GM23338 (cell line): Measurements from ENCODE around the gene MARF1. TPM values are rescaled to one million over a fixed set of nuclear protein-coding genes. Genes with fewer than 3 reads are reported as not detected.

Experiments
- ATAC-seq: fragments of 200-7000 bp; cut with Tn5 transposase; 3 replicates; pipeline ENCODE4 v1.9.1; 2020
- DNase-seq: peaks from one replicate; pipeline ENCODE4 v3.0.0-alpha.2; 2015; ENCODE audit warnings: low spot score
- H2AFZ ChIP-seq: fragments of 200-600 bp; sonication (generic); 2 replicates; pipeline ENCODE4 v1.8.0; 2016; ENCODE audit warnings: antibody characterized with exemption, mild to moderate bottlenecking, moderate library complexity
- H3F3A ChIP-seq: fragments of 200-600 bp; sonication (generic); replicated peaks from 2 replicates; pipeline ENCODE4 v1.8.0; 2017; ENCODE audit warnings: antibody characterized with exemption, mixed run types, low read depth
- H3K27ac ChIP-seq: fragments of 200-600 bp; sonication (generic); 2 replicates; pipeline ENCODE4 v1.6.1; 2016; ENCODE audit warnings: low read depth
- H3K27me3 ChIP-seq: fragments of 200-600 bp; sonication (generic); 2 replicates; pipeline ENCODE4 v1.8.0; 2016; ENCODE audit warnings: mild to moderate bottlenecking, mixed run types, moderate library complexity; ENCODE audit not compliant: insufficient read depth
- H3K36me3 ChIP-seq: fragments of 200-600 bp; sonication (generic); 2 replicates; pipeline ENCODE4 v1.8.0; 2016; ENCODE audit warnings: mild to moderate bottlenecking; ENCODE audit not compliant: insufficient read depth
- H3K4me1 ChIP-seq: fragments of 200-600 bp; sonication (generic); 2 replicates; pipeline ENCODE4 v1.8.0; 2016; ENCODE audit warnings: mild to moderate bottlenecking, moderate library complexity; ENCODE audit not compliant: insufficient read depth
- H3K4me2 ChIP-seq: fragments of 200-600 bp; sonication (generic); 2 replicates; pipeline ENCODE4 v1.7.1; 2017; ENCODE audit warnings: mixed run types
- H3K4me3 ChIP-seq: fragments of 200-600 bp; sonication (generic); 2 replicates; pipeline ENCODE4 v1.6.1; 2016; ENCODE audit warnings: mixed run types
- H3K79me2 ChIP-seq: fragments of 200-600 bp; sonication (generic); replicated peaks from 2 replicates; pipeline ENCODE4 v1.8.0; 2017; ENCODE audit warnings: mild to moderate bottlenecking; ENCODE audit not compliant: insufficient read depth
- H3K9me2 ChIP-seq: fragments of 200-600 bp; sonication (generic); 2 replicates; pipeline ENCODE4 v1.8.0; 2017; ENCODE audit not compliant: insufficient read depth
- H4K20me1 ChIP-seq: fragments of 200-600 bp; sonication (generic); replicated peaks from 2 replicates; pipeline ENCODE4 v1.8.0; 2017; ENCODE audit warnings: mild to moderate bottlenecking; ENCODE audit not compliant: insufficient read depth
- H3K27ac Mint-ChIP-seq: 2 replicates; pipeline ENCODE4 v1.8.0; 2020; ENCODE audit warnings: inconsistent platforms, mild to moderate bottlenecking, moderate library complexity, mixed read lengths
- H3K27me3 Mint-ChIP-seq: 3 replicates; pipeline ENCODE4 v1.8.0; 2022; ENCODE audit warnings: low read depth, mild to moderate bottlenecking, moderate library complexity, mixed read lengths, inconsistent platforms; ENCODE audit not compliant: insufficient read depth, poor library complexity
- H3K36me3 Mint-ChIP-seq: 3 replicates; pipeline ENCODE4 v1.8.0; 2021; ENCODE audit warnings: low read depth, mild to moderate bottlenecking, inconsistent platforms, moderate library complexity, mixed read lengths
- H3K4me1 Mint-ChIP-seq: 3 replicates; pipeline ENCODE4 v1.8.0; 2020; ENCODE audit warnings: mild to moderate bottlenecking, inconsistent platforms, mixed read lengths
- H3K4me3 Mint-ChIP-seq: 3 replicates; pipeline ENCODE4 v1.8.0; 2021; ENCODE audit warnings: moderate library complexity, mild to moderate bottlenecking, inconsistent platforms, mixed read lengths
- H3K9me3 Mint-ChIP-seq: 3 replicates; pipeline ENCODE4 v1.8.0; 2020; ENCODE audit warnings: moderate library complexity, mild to moderate bottlenecking, inconsistent platforms, mixed read lengths
- CREB1 ChIP-seq: fragments of 250-450 bp; sonication (Bioruptor Pico); IDR thresholded peaks from 2 replicates; pipeline ENCODE4 v1.5.0; 2020; ENCODE audit warnings: low read depth, mild to moderate bottlenecking, moderate library complexity
- CTCF ChIP-seq, 2 experiments: fragments of 200-600 bp in 1 of 2; sonication (generic) in 1 of 2; conservative IDR thresholded peaks; 2 replicates each; pipeline versions ENCODE4 v1.5.1 to v1.6.1; 2016 to 2017; ENCODE audit warnings: antibody characterized with exemption in 2 of 2, low read depth in 2 of 2, mild to moderate bottlenecking in 2 of 2, moderate library complexity in 1 of 2
- ETS1 ChIP-seq: IDR thresholded peaks from 2 replicates; pipeline ENCODE4 v1.6.1; 2016; ENCODE audit warnings: antibody characterized with exemption
- EZH2 ChIP-seq: fragments of 200-600 bp; sonication (generic); IDR thresholded peaks from one replicate; pipeline ENCODE4 v1.8.0; 2017; ENCODE audit warnings: antibody characterized with exemption, mild to moderate bottlenecking, low read depth; ENCODE audit not compliant: unreplicated experiment
- EZH2phosphoT487 ChIP-seq: fragments of 200-600 bp; sonication (generic); IDR thresholded peaks from one replicate; pipeline ENCODE4 v1.8.1; 2018; ENCODE audit warnings: antibody characterized with exemption; ENCODE audit not compliant: unreplicated experiment
- JUNB ChIP-seq: IDR thresholded peaks from one replicate; pipeline ENCODE4 v1.6.1; 2016; ENCODE audit warnings: antibody characterized with exemption; ENCODE audit not compliant: unreplicated experiment
- NANOG ChIP-seq: IDR thresholded peaks from 2 replicates; pipeline ENCODE4 v1.6.1; 2016; ENCODE audit warnings: antibody characterized with exemption, borderline replicate concordance
- POLR2AphosphoS5 ChIP-seq: IDR thresholded peaks from 2 replicates; pipeline ENCODE4 v1.6.1; 2016; ENCODE audit warnings: antibody characterized with exemption, low read depth
- STAT1 ChIP-seq: IDR thresholded peaks from one replicate; pipeline ENCODE4 v1.6.1; 2016; ENCODE audit warnings: antibody characterized with exemption; ENCODE audit not compliant: unreplicated experiment
- ZNF114 ChIP-seq: fragments of 250-450 bp; sonication (Bioruptor Pico); IDR thresholded peaks from 2 replicates; pipeline ENCODE4 v1.5.0; 2020; ENCODE audit warnings: mild to moderate bottlenecking, moderate library complexity
- ZNF331 ChIP-seq: fragments of 250-450 bp; sonication (Bioruptor Pico); IDR thresholded peaks from 2 replicates; pipeline ENCODE4 v1.5.0; 2020; ENCODE audit warnings: low read depth, mild to moderate bottlenecking, moderate library complexity
- polyA plus RNA-seq: library from polyadenylated mRNA; unstranded; fragments of >200 nt; fragmentation: Nextera tagmentation; extraction: Ambion mirVana; gene quantifications from 2 replicates; pipeline ENCODE4 v1.2.1, GENCODE V29; 2016
- total RNA-seq: library from RNA; depleted of rRNA; stranded (reverse); fragments of >200 nt; shearing (Covaris generic); gene quantifications from 2 replicates; pipeline ENCODE4 v1.2.3, GENCODE V29; 2014
- TF ChIP-seq, protein P1 (sequence below): IDR thresholded peaks from one replicate; pipeline ENCODE4 v1.6.1; 2018; ENCODE audit warnings: antibody characterized with exemption; ENCODE audit not compliant: unreplicated experiment

MARF1 gene
- total and polyA plus RNA-seq, 2 experiments from 2014 or later = 8.3 to 16.0 TPM

- Mint-ChIP-seq H3K27me3 (no peaks in the 10 kb centered on the region), H3K36me3 (peaks cover 48% of the 10 kb centered on the region), H3K4me1 (no peaks in the 10 kb centered on the region), H3K4me3 (no peak overlapping the region), H3K9me3 (no peaks in the 10 kb centered on the region), H3K27ac (no peak overlapping the region)
- 0 out of 2 replicates have a peak, but pooled peaks cover 3% of the 10 kb centered on the region for H4K20me1 ChIP-seq
- H3K4me3 ChIP-seq = no peak overlapping the region
- H3K79me2 ChIP-seq = no peaks in the 10 kb centered on the region
- ATAC-seq = no peak
- no peaks in the 10 kb centered on the region for H3K4me1 ChIP-seq
- H3F3A ChIP-seq = no peaks in the 10 kb centered on the region
- no peak overlapping the region for H2AFZ ChIP-seq
- no peak for DNase-seq
- H3K9me2 ChIP-seq = no peaks in the 10 kb centered on the region
- no peak overlapping the region for H3K27ac ChIP-seq
- H3K4me2 ChIP-seq = no peak overlapping the region
- peaks cover 3% of the 10 kb centered on the region; the same call in 1 of the 2 replicates for H3K36me3 ChIP-seq
- no peak for TF ChIP-seq JUNB
- TF ChIP-seq ETS1 = no peak
- TF ChIP-seq POLR2AphosphoS5 = no peak
- TF ChIP-seq ZNF114 (CRISPR knock-in tag) = no peak
- no peaks in the 10 kb centered on the region for H3K27me3 ChIP-seq
Observed at GRCh38 chr16:15690296-15690695, 47.3 kb upstream of the MARF1 start.

DNA sequence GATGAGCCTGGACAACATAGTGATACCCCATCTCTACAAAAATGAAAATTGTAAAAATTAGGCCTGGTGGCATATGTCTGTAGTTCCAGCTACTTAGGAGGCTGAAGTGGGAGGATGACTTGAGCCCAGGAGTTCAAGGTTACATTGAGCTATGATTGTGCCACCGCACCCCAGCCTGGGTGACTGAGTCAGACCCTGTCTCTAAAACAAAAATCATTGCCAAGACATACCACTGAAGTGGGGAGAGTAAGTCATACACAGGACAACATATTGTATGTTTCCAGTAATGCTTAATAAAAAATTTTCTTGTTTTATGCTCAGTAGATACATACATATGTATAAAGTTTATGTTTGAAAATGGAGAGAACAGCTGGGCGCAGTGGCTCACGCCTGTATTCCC, 46.3 kb upstream of the MARF1 start:
- Histone ChIP-seq H3K4me1 (no peaks in the 10 kb centered on the region), H3K36me3 (peaks cover 3% of the 10 kb centered on the region; the same call in 1 of the 2 replicates), H3K27ac (no peak overlapping the region), H3K4me2 (no peak overlapping the region), H3K4me3 (no peak overlapping the region), H3K27me3 (no peaks in the 10 kb centered on the region), H3K79me2 (no peaks in the 10 kb centered on the region), H4K20me1 (0 out of 2 replicates have a peak, but pooled peaks cover 3% of the 10 kb centered on the region), H2AFZ (no peak overlapping the region), H3F3A (no peaks in the 10 kb centered on the region), H3K9me2 (no peaks in the 10 kb centered on the region)
- no peak for DNase-seq
- Mint-ChIP-seq H3K27me3 (no peaks in the 10 kb centered on the region), H3K4me1 (no peaks in the 10 kb centered on the region), H3K9me3 (no peaks in the 10 kb centered on the region), H3K36me3 (peaks cover 40% of the 10 kb centered on the region), H3K27ac (peak overlapping the region; percentile 11; the same call in 1 of the 2 replicates), H3K4me3 (no peak overlapping the region)
- TF ChIP-seq ZNF114 (CRISPR knock-in tag) (no peak), ZNF331 (CRISPR knock-in tag) (no peak), CREB1 (no peak), EZH2 (no peak), POLR2AphosphoS5 (no peak)
- ATAC-seq = no peak

GRCh38 chr16:15686287-15686686, 43.3 kb upstream of the MARF1 start:
- 0 out of 2 replicates have a peak, but pooled peaks cover 3% of the 10 kb centered on the region for H4K20me1 ChIP-seq
- H3K4me1 ChIP-seq = no peaks in the 10 kb centered on the region
- DNase-seq (no peak), ATAC-seq (no peak)
- H3K27ac ChIP-seq = no peak overlapping the region
- Mint-ChIP-seq H3K9me3 (no peaks in the 10 kb centered on the region), H3K36me3 (peaks cover 23% of the 10 kb centered on the region), H3K4me1 (no peaks in the 10 kb centered on the region), H3K4me3 (no peak overlapping the region), H3K27me3 (no peaks in the 10 kb centered on the region), H3K27ac (no peak overlapping the region)
- no peaks in the 10 kb centered on the region for H3K9me2 ChIP-seq
- no peaks in the 10 kb centered on the region for H3K79me2 ChIP-seq
- H3K4me3 ChIP-seq = no peak overlapping the region
- no peak overlapping the region for H2AFZ ChIP-seq
- H3F3A ChIP-seq = no peaks in the 10 kb centered on the region
- no peaks in the 10 kb centered on the region for H3K36me3 ChIP-seq
- H3K4me2 ChIP-seq = no peak overlapping the region
- H3K27me3 ChIP-seq = no peaks in the 10 kb centered on the region
- TF ChIP-seq ZNF331 (CRISPR knock-in tag) (no peak), NANOG (no peak), ETS1 (no peak), POLR2AphosphoS5 (no peak), CTCF (conservative IDR thresholded peaks at IDR 0.05; ENCODE audit: low read depth in 2 of 2) (no peak), EZH2 (no peak), CREB1 (no peak), EZH2phosphoT487 (no peak), STAT1 (no peak), JUNB (no peak)
- TF ChIP-seq, protein P1, sequence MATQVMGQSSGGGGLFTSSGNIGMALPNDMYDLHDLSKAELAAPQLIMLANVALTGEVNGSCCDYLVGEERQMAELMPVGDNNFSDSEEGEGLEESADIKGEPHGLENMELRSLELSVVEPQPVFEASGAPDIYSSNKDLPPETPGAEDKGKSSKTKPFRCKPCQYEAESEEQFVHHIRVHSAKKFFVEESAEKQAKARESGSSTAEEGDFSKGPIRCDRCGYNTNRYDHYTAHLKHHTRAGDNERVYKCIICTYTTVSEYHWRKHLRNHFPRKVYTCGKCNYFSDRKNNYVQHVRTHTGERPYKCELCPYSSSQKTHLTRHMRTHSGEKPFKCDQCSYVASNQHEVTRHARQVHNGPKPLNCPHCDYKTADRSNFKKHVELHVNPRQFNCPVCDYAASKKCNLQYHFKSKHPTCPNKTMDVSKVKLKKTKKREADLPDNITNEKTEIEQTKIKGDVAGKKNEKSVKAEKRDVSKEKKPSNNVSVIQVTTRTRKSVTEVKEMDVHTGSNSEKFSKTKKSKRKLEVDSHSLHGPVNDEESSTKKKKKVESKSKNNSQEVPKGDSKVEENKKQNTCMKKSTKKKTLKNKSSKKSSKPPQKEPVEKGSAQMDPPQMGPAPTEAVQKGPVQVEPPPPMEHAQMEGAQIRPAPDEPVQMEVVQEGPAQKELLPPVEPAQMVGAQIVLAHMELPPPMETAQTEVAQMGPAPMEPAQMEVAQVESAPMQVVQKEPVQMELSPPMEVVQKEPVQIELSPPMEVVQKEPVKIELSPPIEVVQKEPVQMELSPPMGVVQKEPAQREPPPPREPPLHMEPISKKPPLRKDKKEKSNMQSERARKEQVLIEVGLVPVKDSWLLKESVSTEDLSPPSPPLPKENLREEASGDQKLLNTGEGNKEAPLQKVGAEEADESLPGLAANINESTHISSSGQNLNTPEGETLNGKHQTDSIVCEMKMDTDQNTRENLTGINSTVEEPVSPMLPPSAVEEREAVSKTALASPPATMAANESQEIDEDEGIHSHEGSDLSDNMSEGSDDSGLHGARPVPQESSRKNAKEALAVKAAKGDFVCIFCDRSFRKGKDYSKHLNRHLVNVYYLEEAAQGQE = no peak
